Urothelium cell line (cell line): Measurements from ENCODE around the gene RIC3.

Experiments used
- DNase-seq: peaks from one replicate; pipeline ENCODE4 v3.0.0; 2011; ENCODE audit warnings: low spot score, mixed read lengths
- FAIRE-seq: peaks from 2 replicates; lab custom pipeline; 2011; peaks lifted over from hg19 to GRCh38; lab: Jason Lieb, UNC

RIC3 gene

DNA sequence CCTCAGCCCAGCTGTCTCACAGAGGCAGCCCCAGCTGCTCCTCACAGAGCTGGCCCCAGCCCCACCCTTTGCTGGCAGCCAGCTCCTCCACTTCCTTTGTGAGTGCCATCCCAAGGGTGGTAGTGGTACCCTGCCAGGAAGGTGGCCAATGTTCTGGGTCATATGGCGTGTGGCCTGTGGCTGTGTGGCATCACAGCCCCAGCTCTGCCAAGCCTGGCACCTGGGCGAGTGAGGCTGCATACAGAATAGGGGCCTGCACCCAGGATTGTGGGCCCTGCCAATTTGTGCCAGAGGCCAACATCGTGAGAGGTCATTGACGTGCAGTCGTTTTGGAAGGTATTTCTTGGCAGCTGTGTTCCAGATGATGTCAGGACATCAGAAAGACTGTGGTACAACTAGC, 77.1 kb downstream of the RIC3 start:
- no peak for FAIRE-seq
- DNase-seq = no peak

DNA sequence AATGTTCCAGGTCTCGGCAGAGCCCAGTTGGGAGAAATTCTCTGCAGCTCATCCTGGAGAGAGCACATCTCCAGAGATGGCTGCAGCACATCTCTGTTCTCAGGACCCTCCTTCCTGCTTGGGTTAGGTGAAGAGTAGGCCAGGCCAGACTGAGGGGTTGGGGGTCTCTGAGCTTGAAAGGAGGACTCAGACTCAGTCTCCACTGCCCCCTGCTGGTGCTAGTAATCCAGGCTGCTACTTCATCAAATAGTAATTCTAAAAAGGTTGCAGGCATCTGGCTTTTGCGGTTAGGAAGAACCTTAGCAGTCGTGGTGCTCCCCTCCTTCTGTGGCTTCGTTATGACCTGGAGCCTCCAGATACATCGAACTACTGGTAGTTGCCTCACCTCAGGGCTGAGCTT, 78.1 kb downstream of the RIC3 start:
- DNase-seq = peak; percentile 32
- FAIRE-seq = no peak

DNA sequence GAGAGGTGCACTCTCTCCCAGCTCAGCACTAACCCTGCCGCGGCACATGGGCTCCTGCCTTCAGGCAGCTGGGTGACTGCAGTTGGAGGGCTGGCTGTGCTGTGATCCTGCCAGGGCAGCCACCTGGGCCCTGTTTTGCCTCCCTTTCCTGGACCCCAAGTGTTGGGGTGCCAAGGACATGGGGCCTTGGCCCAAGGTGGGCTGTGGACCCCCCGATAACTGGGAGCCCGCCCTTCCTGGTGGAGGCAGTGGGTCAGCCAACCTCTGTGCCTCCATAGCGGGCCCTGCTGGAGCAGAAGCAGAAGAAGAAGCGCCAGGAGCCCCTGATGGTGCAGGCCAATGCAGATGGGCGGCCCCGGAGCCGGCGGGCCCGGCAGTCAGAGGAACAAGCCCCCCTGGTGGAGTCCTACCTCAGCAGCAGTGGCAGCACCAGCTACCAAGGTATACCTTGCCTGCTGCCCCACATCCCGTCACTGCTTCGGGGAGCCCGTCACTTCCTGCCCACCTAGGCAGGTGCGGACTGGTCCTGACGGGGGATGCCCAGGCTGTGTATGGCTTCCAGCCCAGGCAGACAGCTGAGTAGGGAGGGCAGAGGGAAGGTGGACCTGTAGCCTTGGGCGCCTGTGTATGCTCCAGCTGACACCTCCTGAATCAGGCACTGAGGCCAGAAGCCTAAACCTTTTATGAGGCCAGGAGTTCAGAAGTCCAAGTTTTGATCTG, 78.9 kb downstream of the RIC3 start:
- FAIRE-seq = no peak
- no peak for DNase-seq

- FAIRE-seq (no peak), DNase-seq (no peak)
Observed at GRCh38 chr11:8087756-8088155, 81.1 kb downstream of the RIC3 start.

GRCh38 chr11:8087185-8087584, 81.6 kb downstream of the RIC3 start:
- no peak for DNase-seq
- no peak for FAIRE-seq

GRCh38 chr11:8086571-8086970, 82.3 kb downstream of the RIC3 start:
- no peak for FAIRE-seq

DNA sequence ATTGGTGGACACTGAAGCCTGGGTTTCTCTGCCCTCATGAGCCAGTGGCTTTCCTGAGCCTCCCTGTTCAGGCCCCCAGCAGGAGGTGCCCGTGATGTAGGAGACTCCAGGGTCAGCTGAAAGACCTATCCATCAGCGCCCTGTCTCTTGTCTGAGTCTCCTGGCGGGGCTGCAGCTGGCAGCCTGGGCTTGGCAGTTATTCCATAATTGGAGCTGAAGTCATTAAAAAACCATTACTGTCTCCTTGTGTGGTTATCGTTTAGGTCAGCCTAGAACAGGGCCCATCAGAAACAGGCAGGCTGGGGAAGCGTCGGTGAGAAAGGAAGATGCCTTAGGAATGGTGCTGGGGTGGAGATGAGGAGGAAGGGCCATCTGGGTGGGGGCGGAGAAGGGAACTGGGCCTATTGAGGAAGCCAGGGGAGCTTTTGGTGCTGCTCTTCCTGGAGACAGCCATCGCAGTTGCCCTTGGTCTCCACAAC, 82.8 kb downstream of the RIC3 start:
- no peak for FAIRE-seq
- DNase-seq = no peak

More at GRCh38 chr11:8086571-8086970, 82.3 kb downstream of the RIC3 start:
- no peak for DNase-seq

DNA sequence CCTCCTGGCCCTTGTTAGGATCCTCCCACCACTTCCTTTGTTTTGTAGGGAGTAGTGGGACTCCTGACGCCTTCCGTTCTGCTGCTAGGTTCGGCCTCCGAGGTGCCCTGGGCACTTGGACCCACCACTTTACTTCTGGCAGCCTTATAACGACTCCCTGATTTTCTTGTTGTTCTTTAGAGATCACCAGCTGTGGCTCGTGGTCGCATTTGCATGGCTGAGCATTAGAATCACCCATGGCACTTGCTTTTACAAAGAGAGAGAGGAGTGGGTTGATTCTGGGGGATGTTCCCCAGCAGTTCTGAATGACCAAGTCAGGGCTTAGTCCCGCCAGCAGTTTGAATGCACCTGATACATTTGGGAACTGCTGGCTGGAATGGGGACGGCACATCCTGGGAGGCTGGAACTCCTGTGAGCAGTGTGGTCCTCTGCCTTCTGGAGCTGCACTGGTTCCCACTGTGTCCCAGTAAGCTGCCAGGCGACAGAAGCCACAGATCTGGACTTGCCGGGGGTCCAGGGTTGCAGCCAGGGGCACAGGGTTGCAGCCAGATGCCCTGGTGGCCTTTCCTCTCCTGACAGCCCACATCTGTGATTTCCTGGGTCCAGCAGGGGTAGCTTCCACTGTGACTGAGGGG, 83.7 kb downstream of the RIC3 start:
- FAIRE-seq (no peak), DNase-seq (no peak)

- no peak for DNase-seq
- no peak for FAIRE-seq
Observed at GRCh38 chr11:8084352-8084751, 84.5 kb downstream of the RIC3 start.

DNA sequence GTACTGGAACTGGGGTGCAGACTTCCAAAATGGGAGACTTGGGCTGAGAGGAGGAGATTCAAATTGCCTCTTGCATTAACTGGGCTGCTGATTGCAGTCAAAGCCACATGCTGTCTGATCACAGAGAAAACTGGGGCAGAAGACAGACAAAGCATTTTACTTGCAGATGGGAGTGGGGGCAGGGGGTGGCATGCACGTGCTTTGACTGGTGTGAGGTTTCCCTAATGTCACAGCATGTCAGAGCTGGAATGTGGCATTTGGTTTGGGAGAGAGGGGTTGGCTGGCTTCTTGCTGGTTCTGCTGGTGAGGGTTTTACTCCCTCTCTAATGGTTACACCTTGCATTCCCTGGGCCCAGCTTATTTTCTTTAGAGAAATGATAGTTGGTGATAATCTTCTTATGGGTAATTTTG, 84.9 kb downstream of the RIC3 start:
- FAIRE-seq (no peak), DNase-seq (no peak)

GRCh38 chr11:8083088-8083395, 85.8 kb downstream of the RIC3 start:
- no peak for DNase-seq
- FAIRE-seq = no peak

- no peak for FAIRE-seq
- no peak for DNase-seq
Observed at GRCh38 chr11:8082391-8083087, 86.3 kb downstream of the RIC3 start.

DNA sequence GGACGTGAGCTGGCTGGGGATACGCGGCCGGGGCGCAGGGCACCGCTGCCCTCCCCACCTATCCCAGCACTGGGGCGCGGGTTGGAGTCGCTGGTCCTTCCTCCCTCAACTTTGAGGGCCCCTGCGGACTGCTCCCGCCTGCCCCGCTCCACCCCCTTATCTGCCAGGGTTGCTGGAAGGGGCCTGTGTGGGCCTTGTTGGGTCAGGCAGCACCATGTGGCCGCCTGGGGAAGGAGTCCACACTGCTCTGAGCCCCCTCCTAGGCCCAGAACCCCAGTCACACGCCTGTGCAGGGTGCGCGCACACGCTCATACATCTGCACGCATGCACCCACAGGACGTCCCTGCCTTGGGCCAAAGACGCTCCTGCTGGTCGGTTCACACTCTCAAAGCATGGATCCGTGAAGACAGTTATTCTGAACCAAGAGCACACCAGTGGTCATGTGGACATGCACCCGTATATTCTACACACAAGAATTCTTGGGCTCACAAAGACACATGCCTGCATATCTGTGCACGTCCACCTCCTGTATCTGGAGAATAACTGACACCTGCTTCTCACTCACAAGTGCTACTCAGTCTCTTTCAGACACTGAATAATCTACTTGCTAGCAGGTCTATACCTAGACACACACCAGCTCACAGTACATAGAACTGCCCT, 87.1 kb downstream of the RIC3 start:
- FAIRE-seq = peak; percentile 56

GRCh38 chr11:8080674-8081590, 87.9 kb downstream of the RIC3 start, which contains the start of gene TUB:
Gene TUB, plus strand, starts transcription at chr11:8081211. Its CDS starts 300 bp downstream, at chr11:8081511.
- FAIRE-seq (no peak), DNase-seq (peak; percentile 83)

More for the DNA sequence above, 87.1 kb downstream of the RIC3 start:
- DNase-seq = peak; percentile 39

DNA sequence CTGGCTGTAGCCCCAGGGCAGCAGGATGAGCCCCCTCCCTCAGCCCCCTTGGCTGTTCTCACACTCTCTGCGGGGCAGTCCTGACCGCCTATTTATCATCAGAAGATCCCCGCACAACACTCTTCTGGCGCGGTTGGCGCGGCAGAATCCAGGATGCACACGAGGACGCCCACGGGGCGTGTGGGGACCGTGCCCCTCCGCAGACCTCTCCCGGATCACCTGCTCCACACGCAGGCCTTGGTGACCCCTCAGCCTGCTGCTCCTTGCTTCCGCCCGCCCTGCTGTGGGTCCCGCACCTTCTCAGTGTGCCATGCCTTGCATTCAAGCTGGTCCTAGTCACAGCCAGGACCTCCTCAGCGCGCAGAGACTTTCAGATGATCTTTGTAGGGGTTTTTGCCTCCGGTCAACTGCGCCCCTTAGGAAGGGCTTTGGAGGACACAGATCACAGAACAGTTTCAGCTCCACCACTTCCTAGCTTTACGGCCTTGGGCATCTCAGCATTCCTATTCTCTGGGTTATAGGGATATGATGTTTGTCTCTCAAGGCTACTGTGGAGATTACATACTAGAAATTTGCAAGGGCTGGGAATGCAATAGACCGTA, 88.7 kb downstream of the RIC3 start:
- FAIRE-seq (no peak), DNase-seq (no peak)

- no peak for FAIRE-seq
Observed at GRCh38 chr11:8079111-8079675, 89.6 kb downstream of the RIC3 start.

GRCh38 chr11:8075119-8075726, 93.6 kb downstream of the RIC3 start:
- FAIRE-seq (no peak), DNase-seq (no peak)

More at GRCh38 chr11:8079111-8079675, 89.6 kb downstream of the RIC3 start:
- DNase-seq = no peak

- no peak for FAIRE-seq
- DNase-seq = no peak
Observed at GRCh38 chr11:8071616-8072581, 96.9 kb downstream of the RIC3 start.
